GM10248 (cell line): ENCODE data around the gene IDH1.
"Not testable (repeated sequence)": the region's sequence is repeated elsewhere in the genome, so short reads cannot be mapped to it uniquely, and the experiment has no call there.

Experiments used
- CTCF ChIA-PET: fragments of 300-600 bp; sonication (Branson Sonifier 250); formaldehyde crosslinking; extraction: SDS; loops from one replicate; lab custom pipeline; 2021; ENCODE audit warnings: antibody characterized with exemption; lab: Yijun Ruan, JAX
- POLR2A ChIA-PET: fragments of 350-650 bp; sonication (Branson Sonifier 250); formaldehyde crosslinking; extraction: SDS; loops from one replicate; lab custom pipeline; 2020; ENCODE audit warnings: antibody characterized with exemption; lab: Yijun Ruan, JAX
- DNase-seq: peaks from one replicate; pipeline ENCODE4 v3.0.0; 2012; ENCODE audit errors: extremely low spot score
- TF ChIP-seq, protein P1 (sequence below): IDR thresholded peaks from 2 replicates; pipeline ENCODE4 v1.5.1; 2012; ENCODE audit warnings: mild to moderate bottlenecking, low read depth; ENCODE audit errors: extremely low read depth, missing control alignments, control extremely low read depth

IDH1 gene

DNA sequence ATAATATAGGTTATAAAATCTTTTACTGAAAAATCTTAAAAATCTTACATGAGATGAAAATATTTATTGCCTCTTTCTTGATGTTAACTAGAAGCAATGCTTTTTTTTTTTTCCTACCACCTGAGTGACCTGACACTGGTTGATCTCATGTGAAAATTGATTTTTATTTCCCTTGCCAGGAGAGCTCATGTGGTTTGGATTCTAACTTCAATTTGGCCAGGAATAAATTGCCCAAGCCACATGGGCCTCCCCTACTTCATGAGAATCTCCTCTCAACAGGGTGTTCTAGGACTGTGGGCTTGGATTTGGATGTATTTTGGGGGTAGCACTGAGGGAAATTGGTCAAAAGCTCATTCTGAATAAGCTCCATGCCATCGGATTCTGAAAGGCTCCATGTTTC, 20.1 kb downstream of the IDH1 start:
- ChIA-PET CTCF (interaction anchor here (0.6 to 1.6 kb wide), 3 partner anchors 20 to 92 kb away, joined by 3 to 5 read pairs (median 3); partner anchors contain the start of gene IDH1), POLR2A (no interaction called here)
- no peak for DNase-seq
- TF ChIP-seq, protein P1, sequence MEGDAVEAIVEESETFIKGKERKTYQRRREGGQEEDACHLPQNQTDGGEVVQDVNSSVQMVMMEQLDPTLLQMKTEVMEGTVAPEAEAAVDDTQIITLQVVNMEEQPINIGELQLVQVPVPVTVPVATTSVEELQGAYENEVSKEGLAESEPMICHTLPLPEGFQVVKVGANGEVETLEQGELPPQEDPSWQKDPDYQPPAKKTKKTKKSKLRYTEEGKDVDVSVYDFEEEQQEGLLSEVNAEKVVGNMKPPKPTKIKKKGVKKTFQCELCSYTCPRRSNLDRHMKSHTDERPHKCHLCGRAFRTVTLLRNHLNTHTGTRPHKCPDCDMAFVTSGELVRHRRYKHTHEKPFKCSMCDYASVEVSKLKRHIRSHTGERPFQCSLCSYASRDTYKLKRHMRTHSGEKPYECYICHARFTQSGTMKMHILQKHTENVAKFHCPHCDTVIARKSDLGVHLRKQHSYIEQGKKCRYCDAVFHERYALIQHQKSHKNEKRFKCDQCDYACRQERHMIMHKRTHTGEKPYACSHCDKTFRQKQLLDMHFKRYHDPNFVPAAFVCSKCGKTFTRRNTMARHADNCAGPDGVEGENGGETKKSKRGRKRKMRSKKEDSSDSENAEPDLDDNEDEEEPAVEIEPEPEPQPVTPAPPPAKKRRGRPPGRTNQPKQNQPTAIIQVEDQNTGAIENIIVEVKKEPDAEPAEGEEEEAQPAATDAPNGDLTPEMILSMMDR = no peak

DNA sequence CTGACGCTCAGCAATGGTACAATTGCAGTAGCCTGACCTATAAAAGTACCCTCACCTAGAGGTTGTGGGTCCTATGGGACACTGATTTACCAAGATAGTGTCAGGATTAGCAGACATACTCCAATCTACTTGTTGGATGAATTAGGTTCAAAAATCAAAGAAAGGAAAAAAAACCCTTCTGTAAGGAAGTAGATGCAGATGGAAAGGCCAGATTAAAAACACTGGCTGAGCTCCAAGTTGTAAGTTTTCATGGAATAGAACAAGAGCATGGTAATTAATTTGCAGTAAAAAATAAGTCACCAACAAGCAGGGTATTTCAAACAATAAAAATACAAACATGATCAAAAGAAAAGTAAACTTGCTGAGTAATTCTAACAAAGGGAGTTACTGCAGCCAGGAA, 26.4 kb downstream of the IDH1 start:
- ChIA-PET CTCF (interaction anchor here (1.2 to 1.8 kb wide), 3 partner anchors 13 to 42 kb away, joined by 3 to 11 read pairs (median 4); partner anchors contain the start of gene IDH1), POLR2A (no interaction called here)
- TF ChIP-seq, protein P1 = no peak
- DNase-seq = no peak

DNA sequence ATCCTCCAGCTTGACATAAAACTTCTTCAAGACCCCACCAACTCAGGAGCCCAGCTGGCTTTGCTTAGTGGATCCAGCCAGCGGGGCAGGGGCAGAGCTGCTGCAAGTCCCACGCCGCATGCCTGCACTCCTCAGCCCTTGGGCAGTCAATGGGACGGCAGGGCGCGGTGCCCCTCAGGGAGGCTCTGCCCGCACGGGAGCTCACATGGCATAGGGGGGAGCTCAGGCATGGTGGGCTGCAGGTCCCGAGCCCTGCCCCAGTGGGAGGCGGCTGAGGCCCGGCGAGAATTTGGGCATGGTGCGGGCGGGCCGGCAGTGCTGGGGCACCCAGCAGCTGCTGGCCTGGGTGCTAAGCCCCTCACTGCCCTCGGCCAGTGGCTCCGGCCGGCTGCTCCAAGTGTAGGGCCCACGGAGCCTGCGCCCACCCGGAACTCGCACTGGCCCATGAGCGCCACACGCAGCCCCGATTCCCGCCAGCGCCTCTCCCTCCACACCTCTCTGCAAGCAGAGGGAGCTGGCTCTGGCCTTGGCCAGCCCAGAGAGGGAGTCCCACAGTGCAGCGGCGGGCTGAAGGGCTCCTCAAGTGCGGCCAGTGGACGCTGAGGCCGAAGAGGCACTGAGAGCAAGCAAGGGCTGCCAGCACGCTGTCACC, 27.2 kb downstream of the IDH1 start:
- DNase-seq = no peak
- TF ChIP-seq, protein P1 = no peak
- POLR2A ChIA-PET = no interaction called here
- CTCF ChIA-PET = interaction anchor here (1.2 to 1.4 kb wide), 2 partner anchors 14 to 41 kb away, joined by 3 to 4 read pairs; no protein-coding TSS in a partner anchor

DNA sequence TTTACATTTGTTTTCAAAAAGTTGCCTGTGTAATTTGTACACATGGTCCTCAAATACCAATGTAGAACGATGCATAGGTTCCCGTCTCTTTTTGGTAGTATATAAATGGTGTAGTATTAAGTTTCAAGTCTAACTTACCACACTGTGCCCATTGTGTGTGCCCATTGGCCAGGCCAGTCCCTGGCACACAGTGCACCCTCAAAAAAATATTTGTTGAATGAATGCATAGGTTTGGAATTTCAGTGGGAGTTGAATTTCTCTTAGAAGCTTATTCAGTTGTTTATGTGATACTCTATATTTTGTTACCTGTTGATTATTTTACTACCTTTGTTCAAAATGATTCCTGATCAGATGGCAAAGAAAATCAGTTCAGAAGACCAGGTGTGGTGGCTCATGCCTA, 30.1 kb downstream of the IDH1 start:
- POLR2A ChIA-PET = no interaction called here
- no peak for DNase-seq
- TF ChIP-seq, protein P1 = no peak
- CTCF ChIA-PET = interaction anchor here (1.8 kb wide), 1 partner anchor 12 kb away, joined by 4 read pairs; no protein-coding TSS in a partner anchor

DNA sequence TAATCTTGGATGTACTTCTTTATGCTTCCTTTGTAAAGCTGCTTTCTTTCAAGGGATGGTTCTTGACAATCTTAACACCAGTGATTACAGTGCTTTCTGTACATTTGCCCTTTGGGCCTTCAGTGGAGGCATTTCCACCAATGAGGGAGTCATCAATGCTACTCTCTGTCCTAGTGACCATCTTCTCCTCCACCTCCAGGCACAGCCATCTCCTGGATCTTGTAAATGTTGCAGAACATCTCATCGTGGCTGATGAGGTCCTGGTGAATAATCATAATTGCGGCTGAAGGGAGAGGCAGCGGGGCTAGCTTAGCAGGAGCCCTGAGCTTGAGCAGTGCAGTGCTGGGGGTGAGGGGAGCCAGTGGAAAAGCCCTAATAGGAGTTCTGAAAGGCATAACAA, 32.5 kb downstream of the IDH1 start:
- DNase-seq = no peak
- ChIA-PET POLR2A (no interaction called here), CTCF (interaction anchor here (1.9 kb wide), 1 partner anchor 47 kb away, joined by 5 read pairs; no protein-coding TSS in a partner anchor)
- TF ChIP-seq, protein P1 = no peak

DNA sequence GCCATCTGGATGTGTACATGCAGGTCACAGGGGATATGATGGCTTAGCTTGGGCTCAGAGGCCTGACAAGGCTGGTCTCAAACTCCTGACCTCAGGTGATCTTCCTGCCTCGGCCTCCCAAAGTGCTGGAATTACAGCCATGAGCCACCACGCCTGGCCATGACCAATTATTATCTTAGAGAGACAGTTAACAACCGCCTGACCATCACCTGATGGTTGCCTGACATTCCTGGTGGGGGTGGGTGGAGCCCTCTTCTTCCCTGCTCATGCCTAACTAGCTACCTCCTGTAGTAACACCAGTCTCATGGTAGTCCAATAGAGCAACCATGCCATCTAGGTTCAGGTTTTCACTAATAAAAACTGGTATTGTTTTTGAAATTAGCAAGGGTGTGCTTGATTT, 33.0 kb downstream of the IDH1 start:
- POLR2A ChIA-PET, DNase-seq: not testable (repeated sequence)
- CTCF ChIA-PET = interaction anchor here (1.9 kb wide), 1 partner anchor 46 kb away, joined by 5 read pairs; no protein-coding TSS in a partner anchor
